HepG2 (cell line): Measurements from ENCODE around the gene STK32B. TPM values are rescaled to one million over a fixed set of nuclear protein-coding genes. Genes with fewer than 3 reads are reported as not detected.
A peak's percentile ranks its signal among the peaks of the same experiment; 100 is the strongest.

Experiments
- ATAC-seq: fragments of 200-7000 bp; cut with Tn5 transposase; 3 replicates; pipeline ENCODE4 v1.9.1; 2020; ENCODE audit warnings: mild to moderate bottlenecking, moderate library complexity
- BruUV-seq: library from RNA; stranded (reverse); fragments of 400-500 nt; replicated peaks from 2 replicates; lab custom pipeline; 2021; lab: Mats Ljungman, UMichigan
- CTCF ChIA-PET: fragments of 300-600 bp; formaldehyde crosslinking; extraction: SDS; loops from one replicate; lab custom pipeline; 2021; ENCODE audit warnings: low total read pairs, inconsistent platforms, low intra/inter-chr PET ratio; lab: Yijun Ruan, JAX
- POLR2A ChIA-PET: fragments of 350-600 bp; sonication (Branson Sonifier 250); formaldehyde crosslinking; loops from one replicate; lab custom pipeline; 2020; ENCODE audit warnings: antibody characterized with exemption, inconsistent platforms; lab: Yijun Ruan, JAX
- DNase-seq: peaks from one replicate; pipeline ENCODE4 v3.0.0-alpha.2; 2015; ENCODE audit warnings: low spot score
- FAIRE-seq: peaks from 3 replicates; lab custom pipeline; 2011; peaks lifted over from hg19 to GRCh38; lab: Jason Lieb, UNC
- H2AFZ ChIP-seq: one replicate; pipeline ENCODE4 v1.6.1; 2011; ENCODE audit warnings: low read length, inconsistent platforms
- H3K27ac ChIP-seq: fragments of 300-600 bp; 3 replicates; pipeline ENCODE4 v1.8.0; 2011; ENCODE audit warnings: mixed run types, mild to moderate bottlenecking, mixed read lengths, low read length, inconsistent platforms; ENCODE audit not compliant: insufficient read depth; ENCODE audit errors: extremely low read length
- H3K27me3 ChIP-seq, 2 experiments: fragments of 200-600 bp in 1 of 2; 2 replicates in 1 of 2; 3 replicates in 1 of 2; pipeline versions ENCODE4 v1.6.0 to v1.8.0; 2011; ENCODE audit warnings: low read length in 2 of 2, mild to moderate bottlenecking in 2 of 2, moderate library complexity in 2 of 2, inconsistent platforms in 1 of 2; ENCODE audit not compliant: insufficient read depth in 2 of 2, control insufficient read depth in 1 of 2
- H3K36me3 ChIP-seq, 2 experiments: fragments of 200-600 bp in 1 of 2; replicated peaks in 1 of 2; 2 replicates in 1 of 2; 3 replicates in 1 of 2; pipeline versions ENCODE4 v1.5.1 to v1.8.0; 2011; ENCODE audit warnings: low read length in 2 of 2, inconsistent platforms in 1 of 2; ENCODE audit not compliant: insufficient read depth in 2 of 2, control insufficient read depth in 1 of 2
- H3K4me1 ChIP-seq: 2 replicates; pipeline ENCODE4 v1.5.1; 2012; ENCODE audit warnings: low read length, inconsistent platforms; ENCODE audit not compliant: insufficient read depth
- H3K4me2 ChIP-seq: 2 replicates; pipeline ENCODE4 v1.6.0; 2011; ENCODE audit warnings: low read depth, low read length, inconsistent platforms
- H3K4me3 ChIP-seq, 3 experiments: fragments of 200-600 bp in 1 of 3; sonication (generic), shearing (Covaris generic) in 1 of 3; replicated peaks in 1 of 3; 2 replicates each; pipeline ENCODE4 v1.5.1; 2011 to 2016; ENCODE audit warnings: low read length in 3 of 3, inconsistent platforms in 2 of 3, low read depth in 2 of 3, mild to moderate bottlenecking in 2 of 3, control low read depth in 1 of 3, mixed read lengths in 1 of 3; ENCODE audit not compliant: insufficient read depth in 1 of 3
- H3K79me2 ChIP-seq: one replicate; pipeline ENCODE4 v1.6.1; 2011; ENCODE audit warnings: low read length, inconsistent platforms; ENCODE audit not compliant: insufficient read depth
- H3K9ac ChIP-seq: 2 replicates; pipeline ENCODE4 v1.6.0; 2011; ENCODE audit warnings: mild to moderate bottlenecking, low read depth, low read length, inconsistent platforms; ENCODE audit not compliant: insufficient read depth
- H3K9me3 ChIP-seq: 2 replicates; pipeline ENCODE4 v1.5.1; 2012; ENCODE audit warnings: mild to moderate bottlenecking, low read length
- H4K20me1 ChIP-seq: 2 replicates; pipeline ENCODE4 v1.6.0; 2011; ENCODE audit warnings: inconsistent platforms, mild to moderate bottlenecking, low read length, moderate library complexity; ENCODE audit not compliant: insufficient read depth
- ATF3 ChIP-seq: sonication (generic); formaldehyde crosslinking; IDR thresholded peaks from 2 replicates; pipeline ENCODE4 v1.4.0; 2020; ENCODE audit warnings: missing genetic modification reagents
- ELF4 ChIP-seq: sonication (generic); formaldehyde crosslinking; IDR thresholded peaks from 2 replicates; pipeline ENCODE4 v1.5.0; 2020; ENCODE audit warnings: missing genetic modification reagents, mild to moderate bottlenecking, moderate library complexity, borderline replicate concordance
- GATAD2A ChIP-seq: IDR thresholded peaks from 2 replicates; pipeline ENCODE4 v1.6.1; 2016
- NFE2L1 ChIP-seq: sonication (generic); formaldehyde crosslinking; IDR thresholded peaks from 2 replicates; pipeline ENCODE4 v1.4.0; 2020; ENCODE audit warnings: missing genetic modification reagents, mild to moderate bottlenecking, borderline replicate concordance
- NFYB ChIP-seq: sonication (generic); formaldehyde crosslinking; IDR thresholded peaks from 2 replicates; pipeline ENCODE4 v1.4.0; 2020; ENCODE audit warnings: missing genetic modification reagents
- USF2 ChIP-seq, 2 experiments: sonication (generic) in 1 of 2; formaldehyde crosslinking in 1 of 2; IDR thresholded peaks; 2 replicates each; pipeline versions ENCODE4 v1.5.1 to v1.6.1; 2011 to 2020; ENCODE audit warnings: borderline replicate concordance in 1 of 2, low read depth in 1 of 2, low read length in 1 of 2, mild to moderate bottlenecking in 1 of 2, missing genetic modification reagents in 1 of 2, moderate library complexity in 1 of 2
- ZBTB1 ChIP-seq: sonication (generic); formaldehyde crosslinking; IDR thresholded peaks from 2 replicates; pipeline ENCODE4 v1.4.0; 2020; ENCODE audit warnings: missing genetic modification reagents, borderline replicate concordance
- ZNF367 ChIP-seq: sonication (generic); formaldehyde crosslinking; IDR thresholded peaks from 2 replicates; pipeline ENCODE4 v1.4.0; 2020; ENCODE audit warnings: missing genetic modification reagents, borderline replicate concordance
- ZNF891 ChIP-seq: sonication (generic); formaldehyde crosslinking; IDR thresholded peaks from 2 replicates; pipeline ENCODE4 v1.5.0; 2020; ENCODE audit warnings: mild to moderate bottlenecking, missing genetic modification reagents
- WGBS: methylation state at CpG from one replicate; pipeline ENCODE4 v1.1.6; 2017; ENCODE audit warnings: low lambda C conversion rate; 5-methylcytosine and 5-hydroxymethylcytosine counted together
- in situ Hi-C: cut with HindIII; loops from 2 replicates; pipeline ENCODE4 v1.10.0; 2017; ENCODE audit warnings: low pct_unique_long_range_greater_than_20kb; ENCODE audit not compliant: extremely low pct_ligation_motif_present
- intact Hi-C: fragments of 100-400 bp; cut with micrococcal nuclease; formaldehyde crosslinking; loops from one replicate; pipeline ENCODE4 v1.10.0; 2022; ENCODE audit not compliant: unreplicated experiment
- polyA plus RNA-seq, 8 experiments: library from polyadenylated mRNA; depleted of rRNA in 3 of 8; stranded (reverse) in 7 of 8; unstranded in 1 of 8; fragments of >200 nt; fragmentation: Illumina TruSeq in 4 of 8; extraction: Trizol in 4 of 8; gene quantifications; 2 replicates each; pipeline versions ENCODE4 v1.2.1 to v1.2.3, GENCODE V29; 2011 to 2016; ENCODE audit warnings: low read depth in 4 of 8, missing spikeins in 1 of 8, mixed read lengths in 1 of 8; ENCODE audit not compliant: insufficient read depth in 1 of 8
- total RNA-seq, 5 experiments: library from RNA; depleted of rRNA; stranded (reverse); fragments of >200 nt; fragmentation: Illumina TruSeq; extraction: Trizol; gene quantifications; 2 replicates each; pipeline ENCODE4 v1.2.3, GENCODE V29; 2016; ENCODE audit warnings: low read depth in 1 of 5
- TF ChIP-seq, protein P1 (sequence below): sonication (generic); formaldehyde crosslinking; IDR thresholded peaks from 2 replicates; pipeline ENCODE4 v1.4.0; 2020; ENCODE audit warnings: mild to moderate bottlenecking, missing genetic modification reagents

Gene STK32B
- total and polyA plus RNA-seq, 2 of the 13 experiments (the other 11 are each of a cell fraction or from before 2014, with no cell fraction given) = not detected

DNA sequence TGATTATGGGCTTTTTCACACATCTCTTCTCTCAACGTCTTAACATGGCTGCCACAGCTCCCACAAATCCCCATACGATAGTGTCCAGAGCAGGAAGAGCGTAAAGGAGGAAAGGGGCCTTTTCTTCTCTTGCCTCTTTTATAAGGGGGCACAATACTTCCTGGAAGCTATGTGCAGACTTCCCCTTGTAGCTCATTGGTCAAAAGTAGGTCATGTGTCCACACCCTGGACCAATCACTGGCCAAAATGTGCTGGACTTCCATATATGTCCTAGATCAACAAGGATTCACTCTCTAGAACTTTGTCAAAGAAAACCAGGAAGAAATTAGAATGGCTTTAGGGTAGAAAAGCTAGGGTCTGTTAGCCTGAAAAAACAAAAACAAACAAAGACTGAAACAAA lies 26.7 kb downstream of the STK32B start:
- WGBS = 33% methylated on average over 3 of the region's 3 CpGs
- 0 out of 2 replicates have a peak, but pooled peaks cover 5% of the 10 kb centered on the region for H3K9me3 ChIP-seq
- no peaks in the 10 kb centered on the region for H3K79me2 ChIP-seq
- ChIA-PET CTCF (no interaction called here), POLR2A (no interaction called here)
- no peak overlapping the region for H2AFZ ChIP-seq
- in situ Hi-C loops (no loop called here), intact Hi-C loops (no loop called here)
- no peaks in the 10 kb centered on the region; a peak in 1 of 5 replicates for H3K27me3 ChIP-seq
- FAIRE-seq (no peak), DNase-seq (no peak), ATAC-seq (no peak)
- no peaks in the 10 kb centered on the region for H3K4me1 ChIP-seq
- no peaks in the 10 kb centered on the region; the same call in 1 of the 2 replicates for H4K20me1 ChIP-seq
- no TSS peak for BruUV-seq
- no peak overlapping the region for H3K4me3 ChIP-seq
- H3K36me3 ChIP-seq = no peaks in the 10 kb centered on the region
- H3K9ac ChIP-seq = no peak overlapping the region
- H3K4me2 ChIP-seq = no peak overlapping the region
- H3K27ac ChIP-seq = no peak overlapping the region
- no peak for TF ChIP-seq NFE2L1 (CRISPR knock-in tag)
- TF ChIP-seq NFYB (CRISPR knock-in tag) = peak; percentile 40

- ATAC-seq (no peak), DNase-seq (no peak)
- no peaks in the 10 kb centered on the region for H3K79me2 ChIP-seq
- H3K27ac ChIP-seq = no peak overlapping the region
- intact Hi-C loops = no loop called here
- H3K9me3 ChIP-seq = 0 out of 2 replicates have a peak, but pooled peaks cover 5% of the 10 kb centered on the region
- no peaks in the 10 kb centered on the region; a peak in 1 of 5 replicates for H3K27me3 ChIP-seq
- H3K4me3 ChIP-seq = no peak overlapping the region
- CTCF ChIA-PET = no interaction called here
- TF ChIP-seq ZNF367 (CRISPR knock-in tag) (no peak), ELF4 (no peak), ZBTB1 (no peak), ZNF891 (CRISPR knock-in tag) (no peak), ATF3 (CRISPR knock-in tag) (no peak), GATAD2A (CRISPR knock-in tag) (no peak), USF2 (IDR thresholded peaks at IDR 0.05; ENCODE audit: low read depth, low read length) (no peak), USF2 (CRISPR knock-in tag; IDR thresholded peaks at IDR 0.05; ENCODE audit: borderline replicate concordance) (no peak)
- TF ChIP-seq, protein P1, sequence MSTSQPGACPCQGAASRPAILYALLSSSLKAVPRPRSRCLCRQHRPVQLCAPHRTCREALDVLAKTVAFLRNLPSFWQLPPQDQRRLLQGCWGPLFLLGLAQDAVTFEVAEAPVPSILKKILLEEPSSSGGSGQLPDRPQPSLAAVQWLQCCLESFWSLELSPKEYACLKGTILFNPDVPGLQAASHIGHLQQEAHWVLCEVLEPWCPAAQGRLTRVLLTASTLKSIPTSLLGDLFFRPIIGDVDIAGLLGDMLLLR (CRISPR knock-in tag) = no peak
- TF ChIP-seq, all 625 proteins: peak for 0
- H3K9ac ChIP-seq = no peak overlapping the region
- no peaks in the 10 kb centered on the region for H3K4me1 ChIP-seq
- in situ Hi-C loops = no loop called here
- FAIRE-seq = no peak
- no peak overlapping the region for H3K4me2 ChIP-seq
- no peaks in the 10 kb centered on the region; the same call in 1 of the 2 replicates for H4K20me1 ChIP-seq
- BruUV-seq = no TSS peak
- POLR2A ChIA-PET = no interaction called here
- no peak overlapping the region for H2AFZ ChIP-seq
- no peaks in the 10 kb centered on the region for H3K36me3 ChIP-seq
These were observed 28.3 kb downstream of the STK32B start for GRCh38 chr4:5079581-5079980.
